ENCODE results near the gene PAPLN. TPM values are rescaled to one million over a fixed set of nuclear protein-coding genes. Genes with fewer than 3 reads are reported as not detected.

Gene PAPLN
- total and polyA plus RNA-seq, 9 of the 15 experiments (the other 6 are each of a cell fraction or from before 2014, with no cell fraction given), result 0.43 to 3.5 (median 1.7) TPM

DNA sequence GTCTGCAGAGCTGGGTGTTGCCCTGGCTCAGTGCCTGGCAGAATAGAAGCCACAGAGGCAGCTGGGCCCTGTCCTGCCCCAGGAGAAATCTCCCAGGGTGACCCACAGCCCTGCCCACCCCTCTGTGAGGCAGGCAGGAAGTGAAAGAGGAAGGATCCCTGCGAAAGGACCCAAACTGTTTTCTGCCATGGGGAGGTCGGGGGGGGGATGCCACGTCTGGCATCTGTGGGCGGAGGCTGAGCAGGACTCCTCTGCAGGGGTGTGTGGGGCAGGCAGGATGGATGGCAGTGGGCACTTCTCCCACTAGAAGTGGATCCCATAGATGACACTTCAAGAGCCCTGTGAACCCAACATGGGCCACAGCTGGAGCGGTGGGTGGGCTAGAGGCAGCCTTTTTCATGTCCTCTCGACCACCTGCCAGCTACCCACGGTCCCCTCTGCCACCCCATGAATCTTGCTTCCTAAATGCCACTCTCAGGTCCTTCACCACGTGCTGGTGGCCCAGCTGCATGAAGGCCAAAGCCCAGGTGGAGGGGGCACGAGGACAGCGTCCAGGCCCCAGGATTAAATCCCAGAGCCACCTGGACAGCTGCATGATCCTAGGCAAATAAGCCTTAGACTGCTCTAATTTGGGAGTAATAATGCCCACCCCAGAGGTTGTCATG is 3.6 kb downstream of the PAPLN start:
- intact Hi-C loops (cut with micrococcal nuclease), result no loop called here
- ChIA-PET POLR2A (no interaction called here), CTCF (ENCODE audit: low intra/inter-chr PET ratio) (no interaction called here)
- no peaks in the 10 kb centered on the region for H3K9me3 ChIP-seq (replicated peaks; ENCODE audit: control insufficient read depth, insufficient read depth, low read depth, low read length)
- in situ Hi-C loops (cut with MboI), result no loop called here
- FAIRE-seq (no peak), ATAC-seq (no peak), DNase-seq (ENCODE audit: extremely low read depth in 1 of 4, low spot score in 3 of 4) (no peak)
- BruUV-seq (replicated peaks), result no TSS peak
- no peak overlapping the region for H3K4me2 ChIP-seq (ENCODE audit: insufficient read depth, low read length)
- no peaks in the 10 kb centered on the region for H4K20me1 ChIP-seq (replicated peaks; ENCODE audit: control insufficient read depth, insufficient read depth, low read length)
- no peak overlapping the region for H2AFZ ChIP-seq (ENCODE audit: low read depth, low read length)
- peaks cover 0 to 29% of the 10 kb centered on the region in 2 experiments; a peak in 2 of 5 replicates for H3K4me1 ChIP-seq (replicated peaks in 1 of 2; ENCODE audit: control insufficient read depth in 2 of 2, insufficient read depth in 2 of 2, low read length in 2 of 2)
- no peaks in the 10 kb centered on the region for H3K79me2 ChIP-seq (ENCODE audit: control insufficient read depth, insufficient read depth, low read length)
- no peaks in the 10 kb centered on the region for H3K9me1 ChIP-seq (ENCODE audit: control insufficient read depth, insufficient read depth, low read length)
- 2% methylated on average over 6 of the region's 10 CpGs for WGBS (ENCODE audit: insufficient coverage, low coverage, missing lambda C conversion rate)
- no peaks in the 10 kb centered on the region for H3K36me3 ChIP-seq (ENCODE audit: control insufficient read depth, insufficient read depth, low read length)
- H3K4me3 ChIP-seq, result no peak overlapping the region
- H3K9ac ChIP-seq (ENCODE audit: insufficient read depth in 1 of 2, low read depth in 2 of 2, low read length in 2 of 2), result no peak overlapping the region
- peaks cover 16 to 64% of the 10 kb centered on the region in 2 experiments; a peak in 4 of 5 replicates for H3K27me3 ChIP-seq (ENCODE audit: control insufficient read depth in 2 of 2, insufficient read depth in 2 of 2, low read length in 2 of 2)
- no peak overlapping the region for H3K27ac ChIP-seq (ENCODE audit: extremely low read depth, low read depth, low read length)
- TF ChIP-seq SMARCC2 (IDR thresholded peaks at IDR 0.05; ENCODE audit: low read depth) (no peak), KDM1A (IDR thresholded peaks at IDR 0.05) (no peak), TSC22D4 (tag; IDR thresholded peaks at IDR 0.05) (no peak), ZNF384 (IDR thresholded peaks at IDR 0.05; ENCODE audit: low read depth, low read length) (no peak), ZNF174 (CRISPR knock-in tag; IDR thresholded peaks at IDR 0.05) (no peak)
